Effector CD8-positive, alpha-beta T cell (primary cell): ENCODE data around the gene PIK3R3.
A peak's percentile ranks its signal among the peaks of the same experiment; 100 is the strongest.
"Not testable (repeated sequence)": the region's sequence is repeated elsewhere in the genome, so short reads cannot be mapped to it uniquely, and the experiment has no call there.

Experiments
- DNase-seq: peaks from one replicate; lab custom pipeline; 2025; lab: John Stamatoyannopoulos, UW

PIK3R3 gene

DNA sequence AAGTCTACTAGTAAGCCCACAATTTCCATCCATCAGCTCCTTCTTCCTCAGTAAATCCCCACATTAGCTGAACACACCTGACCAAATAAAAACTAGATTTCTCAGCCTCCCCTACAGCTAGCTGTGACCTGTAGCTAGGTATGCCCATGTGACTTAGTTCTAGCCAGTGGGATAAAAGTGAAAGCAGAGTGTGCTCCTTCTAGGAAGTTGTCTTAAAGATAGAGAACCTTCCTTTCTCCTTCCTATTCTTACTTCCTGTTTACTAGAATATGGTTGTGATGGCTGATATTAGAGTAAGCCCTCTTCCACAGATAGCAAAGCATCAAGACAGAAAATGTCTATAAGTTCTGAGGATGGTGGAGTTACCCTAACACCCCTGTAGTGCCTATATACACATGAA lies 67.0 kb downstream of the PIK3R3 start:
- no peak for DNase-seq

DNA sequence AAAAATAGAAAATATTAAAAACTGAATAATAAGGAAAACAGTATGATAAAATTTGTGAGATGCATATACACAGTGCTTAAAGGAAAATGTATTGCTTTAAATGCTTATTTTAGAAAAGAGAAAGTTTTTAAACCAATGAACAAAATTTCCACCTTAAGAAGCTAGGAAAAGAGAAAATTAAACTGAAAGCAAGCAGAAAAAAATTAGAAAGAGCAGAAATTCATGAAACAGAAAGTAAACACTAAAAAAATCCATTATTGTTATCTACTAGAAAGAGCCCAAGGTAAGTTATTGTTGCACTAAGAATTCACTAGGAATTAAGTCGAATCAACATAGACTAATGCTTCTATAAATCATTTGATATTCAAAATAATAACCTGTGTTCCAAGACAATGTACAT lies 67.7 kb downstream of the PIK3R3 start:
- DNase-seq = no peak

- DNase-seq = no peak
Observed at GRCh38 chr1:46062651-46063319, 69.6 kb downstream of the PIK3R3 start.

DNA sequence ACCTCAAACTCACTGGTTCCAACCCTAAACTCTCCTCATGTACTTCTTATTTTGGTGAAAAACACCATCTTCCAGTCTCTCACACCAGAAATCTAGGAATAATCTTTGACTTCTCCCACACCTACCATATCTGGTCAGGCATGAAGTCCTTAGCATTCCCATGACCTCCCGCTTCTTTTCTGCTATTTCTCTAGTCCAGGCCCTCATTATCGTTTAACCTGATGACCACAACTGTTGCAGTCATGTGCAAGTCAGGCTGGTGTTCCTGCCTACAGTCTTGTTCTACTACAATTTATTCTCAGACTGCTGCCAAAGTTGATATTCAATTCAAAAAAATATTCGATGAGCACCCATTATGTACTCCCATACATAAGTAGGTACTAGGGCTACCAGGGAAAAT lies 71.3 kb downstream of the PIK3R3 start:
- no peak for DNase-seq

- DNase-seq = no peak
Observed at GRCh38 chr1:46058936-46059335, 73.5 kb downstream of the PIK3R3 start.

DNA sequence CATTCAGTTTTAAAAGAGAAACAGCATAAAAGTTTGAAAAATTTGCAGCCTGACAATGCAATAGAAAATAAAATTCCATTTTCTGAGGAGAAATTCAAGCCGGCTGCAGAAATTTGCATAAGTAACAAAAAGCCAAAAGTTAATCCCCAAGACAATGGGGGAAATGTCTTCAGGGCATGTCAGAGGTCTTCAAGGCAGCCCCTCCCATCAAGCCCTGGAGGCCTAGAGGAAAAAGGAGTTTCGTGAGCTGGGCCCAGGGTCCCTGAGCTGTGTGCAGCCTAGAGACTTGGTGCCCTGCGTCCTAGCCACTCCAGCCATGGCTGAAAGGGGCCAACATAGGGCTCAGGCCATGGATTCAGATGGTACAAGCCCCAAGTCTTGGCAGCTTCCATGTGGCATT lies 74.6 kb downstream of the PIK3R3 start:
- no peak for DNase-seq

DNA sequence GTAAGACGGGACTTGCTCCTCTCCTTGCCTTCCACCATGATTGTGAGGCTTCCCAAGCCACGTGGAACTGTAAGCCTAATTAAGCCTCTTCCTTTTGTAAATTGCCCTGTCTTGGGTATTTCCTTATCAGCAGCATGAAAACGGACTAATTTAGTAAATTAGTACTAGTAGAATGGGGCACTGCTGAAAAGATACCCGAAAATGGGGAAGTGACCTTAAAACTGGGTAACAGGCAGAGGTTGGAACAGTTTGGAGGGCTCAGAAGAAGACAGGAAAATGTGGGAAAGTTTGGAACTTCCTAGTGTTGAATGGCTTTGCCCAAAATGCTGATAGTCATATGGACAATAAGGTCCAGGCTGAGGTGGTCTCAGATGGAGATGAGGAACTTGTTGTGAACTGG lies 75.2 kb downstream of the PIK3R3 start:
- DNase-seq = not testable (repeated sequence)

GRCh38 chr1:46056325-46056724 lies 76.1 kb downstream of the PIK3R3 start:
- DNase-seq = no peak

DNA sequence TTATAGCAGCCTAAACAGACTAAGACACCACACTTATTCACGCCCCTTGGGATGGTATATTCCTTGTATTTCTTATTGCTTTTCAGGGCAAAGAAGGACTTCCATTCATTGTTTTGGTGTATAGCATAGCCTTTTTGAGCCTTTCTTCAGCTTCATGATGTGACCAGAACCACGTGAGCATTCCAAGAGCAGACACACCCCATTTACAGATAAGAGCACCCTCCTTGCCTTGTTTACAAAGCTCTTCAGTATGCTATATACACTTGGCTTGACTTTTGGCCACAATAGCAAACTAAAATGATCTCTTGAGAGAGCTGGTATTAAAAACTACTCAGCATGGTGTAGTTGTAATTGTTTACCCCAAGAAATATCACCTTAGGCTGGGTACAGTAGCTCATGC lies 78.7 kb downstream of the PIK3R3 start:
- DNase-seq = no peak

DNA sequence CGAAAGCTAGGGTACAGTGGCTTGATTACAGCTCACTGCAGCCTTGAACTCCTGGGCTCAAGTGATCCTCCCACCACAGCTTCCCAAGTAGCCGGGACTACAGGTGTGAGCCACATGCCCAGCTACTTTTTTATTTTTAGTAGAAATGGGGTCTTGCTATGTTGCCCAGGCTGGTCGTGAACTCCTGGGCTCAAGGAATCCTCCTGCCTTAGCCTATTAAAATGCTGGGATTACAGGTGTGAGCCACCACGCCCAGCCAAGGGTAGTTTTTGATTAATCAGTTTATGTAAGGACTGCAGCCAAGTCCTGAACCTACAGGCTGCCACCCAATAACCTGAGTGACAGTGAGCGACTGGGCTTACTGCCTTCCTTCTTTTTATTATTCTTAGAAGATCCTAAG lies 88.3 kb downstream of the PIK3R3 start:
- no peak for DNase-seq

DNA sequence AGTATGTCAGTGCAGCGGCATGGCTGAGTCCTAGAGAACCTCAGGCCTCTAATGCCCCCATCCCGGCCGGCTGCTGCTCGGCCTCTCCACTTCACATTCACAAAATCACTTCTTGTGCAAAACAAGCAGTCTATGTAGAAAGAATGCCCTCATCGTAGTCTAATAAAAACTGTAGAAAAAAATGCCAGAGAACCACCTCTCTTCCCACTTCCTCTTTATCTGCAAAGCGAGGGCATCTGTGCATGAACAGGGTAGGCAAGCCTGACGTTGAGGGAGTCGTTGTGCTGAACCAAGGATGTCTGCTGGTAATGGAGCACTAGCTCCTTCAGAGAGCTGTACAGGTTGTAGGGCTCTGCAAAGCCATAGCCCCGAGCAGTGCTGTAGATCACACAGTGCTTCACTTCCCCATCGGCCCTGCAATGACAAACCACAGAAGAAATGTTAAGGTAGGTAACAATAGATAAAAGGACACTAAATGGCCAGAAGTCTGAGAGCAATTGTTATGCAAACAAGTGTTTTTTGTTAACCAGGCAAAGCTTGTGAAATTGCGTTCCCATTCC lies 88.9 kb downstream of the PIK3R3 start:
- DNase-seq = no peak

GRCh38 chr1:46041974-46042373 lies 90.5 kb downstream of the PIK3R3 start:
- DNase-seq = no peak

GRCh38 chr1:46041551-46041950 lies 90.9 kb downstream of the PIK3R3 start:
- DNase-seq = no peak

- no peak for DNase-seq
Observed at GRCh38 chr1:46039571-46040052, 92.8 kb downstream of the PIK3R3 start.

DNA sequence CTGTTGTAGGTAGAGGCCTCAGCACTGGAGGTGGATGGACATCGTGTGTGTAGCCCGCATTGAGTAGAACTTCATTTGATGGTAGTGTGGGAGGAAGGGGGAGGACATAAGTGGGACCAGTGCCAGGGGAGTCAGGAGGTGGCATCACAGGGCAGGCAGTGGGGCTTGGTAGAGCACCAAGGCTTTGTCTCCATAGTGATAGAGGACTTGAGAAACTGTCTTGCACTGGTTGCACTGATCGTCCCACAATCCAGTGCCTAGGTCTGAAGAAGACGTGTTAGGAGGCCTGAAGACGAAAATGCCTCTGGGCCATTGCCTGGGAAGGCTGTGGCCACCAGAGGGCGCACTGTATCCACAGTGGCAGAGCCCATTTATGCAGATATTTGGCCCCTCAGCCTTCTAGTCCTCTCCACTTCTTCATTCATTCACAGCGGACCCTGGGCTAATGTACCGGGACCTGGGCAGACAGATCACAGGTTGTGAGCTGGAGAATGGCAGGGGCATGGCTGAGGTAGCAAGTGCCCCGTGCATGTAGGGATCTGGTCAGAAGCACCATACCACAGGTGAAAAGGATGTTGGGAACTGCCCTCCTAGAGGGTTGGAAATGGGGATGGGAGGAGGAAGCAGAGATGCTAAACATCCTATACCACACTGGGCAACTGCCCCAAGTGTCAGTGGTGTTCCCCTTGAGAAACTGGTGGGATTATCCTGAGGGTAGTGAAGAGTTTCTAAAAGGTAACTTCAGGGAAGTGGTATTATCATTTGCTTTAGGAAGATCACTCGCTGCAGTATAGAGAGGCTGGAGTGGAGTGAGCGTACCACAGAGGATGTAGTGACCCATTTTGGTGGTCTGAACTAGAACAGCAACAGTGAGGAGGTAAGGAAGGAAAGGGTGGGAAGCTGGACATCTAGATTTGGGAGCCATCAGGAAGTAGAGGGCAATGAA lies 95.3 kb downstream of the PIK3R3 start:
- DNase-seq = peak; percentile 78

- no peak for DNase-seq
Observed at GRCh38 chr1:46034601-46035516, 97.6 kb downstream of the PIK3R3 start.

GRCh38 chr1:46030876-46031660 lies 101.4 kb downstream of the PIK3R3 start:
- no peak for DNase-seq

- DNase-seq = no peak
Observed at GRCh38 chr1:46030074-46030870, 102.2 kb downstream of the PIK3R3 start.

DNA sequence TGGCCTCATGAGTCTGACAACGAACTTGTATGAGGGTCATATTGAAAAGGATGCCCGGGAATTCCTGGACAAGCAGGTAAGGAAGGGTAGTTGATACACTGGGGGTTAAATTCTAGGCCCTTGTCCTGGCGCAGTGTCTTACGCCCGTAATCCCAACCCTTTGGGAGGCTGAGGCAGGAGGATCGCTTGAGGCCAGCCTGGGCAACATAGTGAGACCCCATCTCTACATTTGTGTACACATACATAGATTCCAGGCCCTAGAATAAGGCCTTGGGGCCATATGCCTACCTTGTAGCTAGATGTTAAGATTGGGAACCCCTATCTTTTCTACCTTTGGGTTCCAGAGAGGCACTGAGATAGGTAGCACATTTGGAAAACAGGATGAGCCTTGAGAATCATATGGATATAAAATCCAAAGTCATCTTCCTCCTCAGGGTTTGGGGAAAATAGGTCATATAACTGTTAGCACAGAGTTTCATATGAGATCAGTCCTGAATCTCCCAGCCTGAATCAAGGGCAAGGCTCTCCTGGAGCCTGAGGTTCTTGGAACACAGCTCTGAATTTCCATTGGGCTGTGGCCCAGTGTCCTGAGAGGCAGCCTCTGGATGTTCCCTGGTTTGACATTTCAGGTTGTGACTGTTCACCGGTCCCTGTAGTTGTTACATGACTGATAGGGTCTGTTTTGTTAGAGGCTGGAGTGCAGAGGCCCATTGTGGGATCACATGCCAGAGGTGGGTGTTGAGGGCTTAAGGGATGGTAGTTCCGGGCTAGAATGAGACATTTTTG lies 104.4 kb downstream of the PIK3R3 start:
- DNase-seq = no peak
